Central memory CD4-positive, alpha-beta T cell (primary cell): ENCODE results near the gene PITPNC1.
"Not testable (repeated sequence)": the region's sequence is repeated elsewhere in the genome, so short reads cannot be mapped to it uniquely, and the experiment has no call there.

Experiments used
- DNase-seq: peaks from one replicate; pipeline ENCODE4 v3.0.0; 2022

The PITPNC1 gene

GRCh38 chr17:67629971-67630320, 252.9 kb downstream of the PITPNC1 start:
- no peak for DNase-seq

DNA sequence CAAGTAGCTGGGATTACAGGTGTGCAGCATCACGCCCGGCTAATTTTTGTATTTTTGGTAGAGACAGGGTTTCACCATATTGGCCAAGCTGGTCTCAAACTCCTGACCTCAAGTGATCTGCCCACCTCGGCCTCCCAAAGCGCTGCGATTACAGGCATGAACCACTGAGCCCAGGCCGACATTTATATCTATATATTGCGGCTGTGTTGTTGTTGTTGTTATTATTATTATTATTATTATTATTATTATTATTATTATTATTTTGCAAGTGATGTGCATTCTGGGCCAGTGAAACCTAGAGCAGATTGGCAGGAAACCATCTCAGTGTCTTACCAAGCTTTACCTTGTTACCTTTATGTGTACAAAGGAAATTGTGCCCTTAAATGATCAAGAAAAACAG, 253.8 kb downstream of the PITPNC1 start:
- not testable (repeated sequence) for DNase-seq

- no peak for DNase-seq
Measured at GRCh38 chr17:67632141-67632540, 255.1 kb downstream of the PITPNC1 start.

GRCh38 chr17:67633751-67634211, 256.7 kb downstream of the PITPNC1 start:
- no peak for DNase-seq

DNA sequence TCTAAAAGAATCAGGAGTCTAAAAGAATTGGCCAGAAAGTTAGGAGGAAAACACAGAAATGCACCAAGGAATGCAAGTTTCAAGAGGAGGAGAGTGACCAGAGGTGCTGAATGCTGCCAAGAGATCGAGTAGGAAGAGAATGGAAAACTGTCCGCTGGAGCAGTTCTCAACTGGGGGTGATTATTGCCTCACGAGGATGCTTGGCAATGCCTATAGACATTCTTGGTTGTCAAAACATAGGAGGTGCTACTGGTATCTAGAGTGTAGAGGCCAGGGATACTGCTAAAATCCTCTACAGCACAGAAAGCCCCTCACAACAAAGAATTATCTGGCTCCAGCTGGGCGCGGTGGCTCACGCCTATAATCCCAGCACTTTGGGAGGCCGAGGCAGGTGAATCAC, 258.6 kb downstream of the PITPNC1 start:
- DNase-seq = no peak

DNA sequence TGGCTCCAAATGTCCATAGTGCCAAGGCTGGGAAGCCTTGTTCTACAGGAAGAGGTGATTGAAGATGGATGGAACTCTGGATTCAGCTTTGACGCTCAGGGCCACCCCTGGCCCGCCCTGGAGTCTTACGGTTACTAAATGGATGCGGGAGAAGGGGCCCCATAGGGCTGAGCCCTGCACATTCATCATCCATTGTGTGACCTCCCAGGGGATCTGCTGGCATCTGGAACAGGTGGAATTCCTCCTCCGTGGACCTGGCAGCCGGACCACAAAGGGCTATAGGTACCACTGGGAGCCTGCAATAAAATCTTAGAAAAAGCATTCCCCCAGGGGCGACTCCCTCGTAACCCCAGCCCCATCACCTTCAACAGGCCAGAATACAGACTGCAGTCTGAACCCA, 259.2 kb downstream of the PITPNC1 start:
- DNase-seq = no peak

DNA sequence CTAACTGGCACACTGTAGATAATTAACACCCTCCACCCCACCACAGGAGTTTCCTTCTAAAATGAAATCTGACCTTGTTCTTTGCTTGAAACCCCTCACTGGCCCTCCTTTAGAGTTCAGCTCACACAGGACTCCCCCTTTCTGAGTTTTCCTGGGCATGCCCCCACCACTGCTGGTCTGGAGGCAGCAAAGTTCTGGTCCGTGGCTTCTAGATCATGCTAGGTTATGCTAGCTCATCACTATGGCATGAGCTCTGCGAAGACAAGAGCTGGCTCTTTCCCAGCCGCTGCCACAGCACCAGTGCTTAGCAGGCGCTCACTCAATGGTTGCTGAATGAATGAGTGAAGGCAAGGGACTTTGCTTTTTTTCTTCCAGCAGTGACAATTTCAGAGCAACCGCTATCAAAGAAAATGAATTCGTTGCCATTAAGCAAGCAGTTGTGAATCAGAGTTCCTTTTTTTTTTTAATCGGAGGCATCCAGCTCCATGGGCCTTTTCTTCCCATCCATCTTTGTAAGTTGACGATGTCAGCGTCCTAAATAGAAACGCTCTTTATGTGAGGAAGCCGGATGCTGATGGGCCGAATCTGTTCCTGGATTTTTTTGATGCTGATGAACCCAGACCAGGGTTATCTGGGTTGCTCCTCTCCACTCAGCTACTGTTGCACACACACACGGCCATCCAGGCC, 259.9 kb downstream of the PITPNC1 start:
- DNase-seq = no peak

DNA sequence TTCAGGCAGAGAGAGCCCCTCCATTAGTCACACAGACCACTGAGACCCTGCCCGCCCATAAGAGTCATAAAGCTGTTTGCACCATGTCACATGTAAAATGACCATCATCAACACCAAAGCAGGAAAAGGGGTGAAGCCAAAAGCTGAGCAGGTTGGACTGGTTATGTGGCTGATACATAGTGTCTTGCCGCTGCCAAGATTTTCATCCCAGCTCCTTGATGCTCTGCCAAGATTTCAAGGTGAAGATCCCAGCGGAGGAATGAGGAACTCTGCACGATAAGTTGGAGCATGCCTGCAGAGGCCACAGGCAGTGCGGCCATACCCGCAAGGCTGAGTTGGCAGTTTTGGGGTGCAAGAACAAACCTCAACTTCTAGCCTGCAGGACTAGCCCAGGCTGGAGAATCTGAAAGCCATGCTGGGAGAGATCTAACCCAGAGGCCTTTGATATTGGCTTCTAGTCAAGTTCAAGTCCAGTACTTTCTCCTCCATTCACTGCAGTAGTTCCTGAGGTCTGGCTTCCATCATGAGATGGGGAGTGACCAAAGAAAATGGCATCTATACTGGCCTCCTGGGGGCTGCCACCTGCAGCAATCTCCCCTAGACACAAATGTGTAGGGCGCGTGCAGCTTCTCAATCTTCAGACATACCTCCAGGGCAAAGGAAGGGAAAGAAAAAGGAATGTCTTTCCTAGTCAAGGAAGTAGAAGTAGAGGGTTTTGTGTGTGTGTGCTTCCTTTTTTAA, 261.0 kb downstream of the PITPNC1 start:
- DNase-seq = no peak

DNA sequence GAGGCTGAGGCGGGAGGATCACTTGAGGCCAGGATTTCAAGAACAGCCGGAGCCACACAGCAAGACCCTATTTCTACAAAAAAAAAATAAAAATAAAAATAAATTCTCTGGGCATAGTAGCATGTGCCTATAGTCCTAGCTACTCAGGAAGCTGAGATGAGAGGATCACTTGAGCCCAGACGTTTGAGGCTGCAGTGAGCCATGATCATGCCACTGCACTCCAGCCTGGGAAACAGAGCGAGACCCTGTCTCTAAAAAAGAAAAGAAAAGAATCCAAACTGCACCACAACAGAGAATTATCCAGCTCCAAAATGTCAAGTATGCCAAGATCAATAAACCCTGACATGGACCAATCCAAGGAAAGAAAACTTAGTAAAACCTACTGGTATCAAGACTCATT, 261.8 kb downstream of the PITPNC1 start:
- no peak for DNase-seq

DNA sequence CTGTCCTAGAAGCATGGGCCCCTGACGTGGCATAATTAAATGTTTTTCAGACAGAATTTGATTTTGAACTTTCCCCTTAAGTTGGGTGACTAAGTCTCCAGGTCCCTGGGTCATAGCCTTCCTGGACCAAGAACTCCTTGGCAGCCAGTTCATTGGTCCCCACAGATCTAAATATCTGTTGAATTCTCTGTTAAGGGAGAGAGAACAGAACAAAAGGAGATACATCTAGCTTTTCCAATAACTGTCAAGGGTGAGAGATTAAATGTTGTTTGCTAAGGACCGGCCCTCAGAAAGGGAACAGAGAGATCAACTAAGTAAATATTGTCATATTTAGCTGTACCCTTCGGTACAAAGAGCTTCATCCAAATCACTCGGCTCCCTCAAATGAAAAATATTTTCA, 262.5 kb downstream of the PITPNC1 start:
- DNase-seq = no peak

- DNase-seq = no peak
Measured at GRCh38 chr17:67639979-67640378, 262.9 kb downstream of the PITPNC1 start.

DNA sequence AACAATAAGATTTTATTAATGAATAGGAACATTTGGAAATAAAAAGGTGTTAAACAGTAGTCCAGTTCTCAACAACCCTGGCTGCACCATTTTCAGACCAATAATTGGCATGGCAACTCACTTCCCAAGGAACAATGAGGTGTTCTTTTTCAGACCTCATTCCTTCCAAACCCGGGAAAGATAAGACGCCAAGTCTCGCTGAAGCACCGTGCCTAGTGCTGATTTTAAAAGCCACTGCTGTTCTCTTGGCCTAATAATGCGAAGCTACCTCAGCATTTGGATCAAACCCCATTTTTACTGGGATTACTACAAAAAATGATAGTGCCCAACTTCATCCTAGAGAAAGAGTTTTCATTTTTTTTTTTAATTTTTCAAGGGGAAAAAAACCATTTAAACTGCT, 265.4 kb downstream of the PITPNC1 start:
- DNase-seq = no peak

GRCh38 chr17:67644061-67644460, 267.0 kb downstream of the PITPNC1 start:
- no peak for DNase-seq

DNA sequence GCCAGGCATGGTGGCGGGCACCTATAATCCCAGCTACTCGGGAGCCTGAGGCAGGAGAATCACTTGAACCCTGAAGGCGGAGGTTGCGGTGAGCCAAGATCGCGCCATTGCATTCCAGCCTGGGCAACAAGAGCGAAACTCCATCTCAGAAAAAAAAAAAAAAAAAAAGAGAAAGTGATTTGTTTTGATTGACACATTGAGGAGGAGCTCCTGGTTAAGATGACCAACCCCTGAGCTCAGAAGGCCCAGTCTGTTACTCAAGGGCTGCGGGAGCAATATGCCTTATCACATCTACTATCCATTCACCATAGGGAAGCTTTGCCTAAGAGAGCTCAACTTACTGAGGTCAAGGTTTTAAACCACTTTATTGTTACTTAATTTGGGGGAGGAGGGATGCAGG, 268.1 kb downstream of the PITPNC1 start:
- not testable (repeated sequence) for DNase-seq

- no peak for DNase-seq
Measured at GRCh38 chr17:67646472-67646871, 269.4 kb downstream of the PITPNC1 start.

DNA sequence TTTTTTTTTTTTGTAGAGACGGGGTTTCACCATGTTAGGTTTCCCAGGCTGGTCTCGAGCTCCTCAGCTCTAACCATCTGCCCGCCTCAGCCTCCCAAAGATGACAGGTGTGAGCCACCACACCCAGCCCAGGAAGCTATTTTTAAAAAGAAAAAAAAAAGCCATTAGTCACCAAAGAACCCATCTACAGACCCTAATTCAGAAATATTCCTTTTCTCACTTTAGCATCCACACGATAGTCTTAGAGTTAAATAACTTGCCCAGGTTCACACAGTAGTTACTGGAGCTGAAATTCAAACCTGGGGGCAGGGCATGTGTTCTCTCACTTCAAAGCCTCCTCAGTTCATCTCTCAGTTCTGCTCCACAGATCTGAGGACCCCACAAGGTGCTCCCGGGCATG, 270.4 kb downstream of the PITPNC1 start:
- no peak for DNase-seq

DNA sequence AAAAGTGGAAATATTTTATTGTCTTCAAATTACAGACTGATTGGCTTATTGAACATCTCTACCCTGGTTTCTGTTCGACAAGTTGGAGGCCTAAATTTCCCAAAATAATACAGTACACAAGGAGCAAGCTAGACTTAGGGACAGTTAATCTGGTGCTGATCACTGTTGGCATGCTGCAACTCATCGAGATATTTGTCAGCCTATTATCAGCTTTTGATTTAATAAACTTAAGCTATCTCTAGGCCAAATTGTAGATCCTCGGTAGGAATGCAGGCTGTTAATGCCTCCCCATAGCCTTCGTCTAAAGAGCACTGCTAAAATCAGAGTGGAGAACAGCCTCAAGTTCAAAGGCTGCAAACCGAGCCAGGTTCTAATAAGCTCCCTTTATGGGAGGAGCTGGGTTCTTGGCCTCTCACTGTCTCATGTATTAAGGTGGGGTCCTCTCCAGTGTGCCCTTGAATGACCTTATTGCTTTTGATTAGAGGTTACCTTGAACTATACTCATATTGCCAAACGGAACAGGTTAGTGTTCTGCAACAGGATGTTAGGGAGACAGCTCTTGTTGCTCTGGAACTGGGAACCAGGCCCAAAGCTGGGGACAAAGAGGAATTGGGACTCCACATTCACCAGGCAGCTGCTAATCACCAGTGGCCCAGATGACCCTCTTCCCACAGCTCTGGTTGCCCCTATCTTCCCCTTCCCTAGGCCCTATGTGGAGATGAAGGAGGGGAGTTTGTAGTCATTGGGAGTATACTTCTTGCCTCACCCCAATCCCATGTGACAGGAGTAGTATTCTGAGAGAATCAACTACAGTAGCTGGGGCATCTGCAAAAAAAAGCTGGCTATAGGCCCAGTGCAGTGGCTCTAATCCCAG, 271.2 kb downstream of the PITPNC1 start:
- no peak for DNase-seq

DNA sequence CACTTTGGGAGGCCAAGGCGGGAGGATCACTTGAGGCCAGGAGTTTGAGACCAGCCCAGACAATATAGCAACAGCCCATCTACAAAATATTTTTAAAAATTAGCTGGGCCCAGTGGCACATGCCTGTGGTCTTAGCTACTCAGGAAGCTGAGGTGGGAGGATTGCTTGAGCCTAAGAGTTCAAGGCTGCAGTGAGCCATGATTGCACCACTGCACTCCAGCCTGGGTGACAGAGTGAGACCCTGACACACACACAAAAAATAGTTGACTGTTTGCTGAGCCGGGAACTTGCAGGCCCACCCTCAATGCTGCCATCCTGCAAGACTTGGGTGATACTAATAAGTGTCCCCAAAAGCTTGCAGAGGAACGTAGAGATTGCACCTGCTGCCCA, 271.8 kb downstream of the PITPNC1 start:
- not testable (repeated sequence) for DNase-seq

DNA sequence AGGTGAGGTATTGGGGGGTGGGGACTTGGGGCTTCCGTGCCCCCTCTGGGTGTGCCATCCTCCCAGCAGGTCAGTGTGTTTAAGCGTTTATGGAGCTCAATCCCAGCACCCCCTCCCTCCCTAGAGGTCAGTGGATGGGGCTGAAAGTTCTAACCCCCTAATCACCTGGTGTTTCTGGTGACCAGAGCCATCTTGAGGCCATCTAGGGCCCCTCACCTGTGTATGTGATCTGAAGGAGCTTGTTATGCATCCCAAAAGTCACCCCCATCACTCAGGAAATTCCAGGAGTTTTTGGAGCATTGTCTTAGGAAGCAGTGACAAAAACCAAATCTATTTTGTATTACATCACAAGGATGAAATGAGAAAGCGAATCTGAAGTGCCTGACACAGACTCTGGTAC, 272.8 kb downstream of the PITPNC1 start:
- no peak for DNase-seq

DNA sequence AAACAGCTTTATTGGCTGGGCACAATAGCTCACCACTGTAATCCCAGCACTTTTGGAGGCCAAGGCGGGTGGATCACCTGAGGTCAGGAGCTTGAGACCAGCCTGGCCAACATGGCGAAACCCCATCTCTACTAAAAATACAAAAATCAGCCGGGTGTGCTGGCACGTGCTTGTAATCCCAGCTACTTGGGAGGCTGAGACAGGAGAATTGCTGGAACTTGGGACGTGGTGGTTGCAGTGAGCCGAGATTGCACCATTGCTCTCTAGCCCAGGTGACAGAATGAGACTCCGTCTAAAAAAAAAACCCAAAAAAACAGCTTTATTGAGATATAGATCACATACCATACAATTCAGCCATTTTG, 274.1 kb downstream of the PITPNC1 start:
- not testable (repeated sequence) for DNase-seq

GRCh38 chr17:67652433-67652832, 275.4 kb downstream of the PITPNC1 start:
- no peak for DNase-seq

DNA sequence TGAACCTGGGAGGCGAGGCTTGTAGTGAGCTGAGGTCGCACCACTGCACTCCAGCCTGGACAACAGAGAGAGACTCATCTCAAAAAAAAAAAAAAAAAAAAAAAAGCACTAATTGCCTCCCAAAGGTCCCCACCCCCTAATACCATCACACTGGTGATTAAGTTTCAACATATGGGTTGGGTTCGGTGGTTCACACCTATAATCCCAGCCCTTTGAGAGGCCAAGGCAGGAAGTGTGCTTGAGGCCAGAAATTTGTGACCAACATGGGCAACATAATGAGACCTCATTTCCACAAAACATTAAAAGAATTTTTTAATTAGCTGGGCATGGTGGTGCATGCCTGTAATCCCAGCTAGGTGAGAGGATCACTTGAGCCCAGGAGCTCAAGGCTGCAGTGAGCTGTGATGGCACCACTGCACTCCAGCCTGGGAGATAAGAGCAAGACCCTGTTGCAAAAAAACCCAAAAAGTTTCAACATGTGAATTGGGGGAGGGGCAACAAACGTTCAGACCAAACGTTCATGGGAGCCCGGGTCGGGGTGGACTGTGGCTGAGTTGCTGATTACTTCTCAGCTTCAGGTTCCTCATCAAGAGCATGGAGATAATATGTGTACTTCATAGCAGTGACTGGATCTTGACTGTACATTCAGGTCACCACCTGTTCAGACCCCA, 278.5 kb downstream of the PITPNC1 start:
- no peak for DNase-seq
